Stimulated activated CD8-positive, alpha-beta memory T cell treated with anti-CD3 and anti-CD28 coated beads, Interleukin-15, amount 100 ng/mL, for 24 hours (primary cell): ENCODE data around the gene BCAS3.
"Not testable (repeated sequence)": the region's sequence is repeated elsewhere in the genome, so short reads cannot be mapped to it uniquely, and the experiment has no call there.

Source experiments
- DNase-seq: peaks from one replicate; pipeline ENCODE4 v3.0.0-alpha.2; 2020; ENCODE audit warnings: low read depth

BCAS3 gene

DNA sequence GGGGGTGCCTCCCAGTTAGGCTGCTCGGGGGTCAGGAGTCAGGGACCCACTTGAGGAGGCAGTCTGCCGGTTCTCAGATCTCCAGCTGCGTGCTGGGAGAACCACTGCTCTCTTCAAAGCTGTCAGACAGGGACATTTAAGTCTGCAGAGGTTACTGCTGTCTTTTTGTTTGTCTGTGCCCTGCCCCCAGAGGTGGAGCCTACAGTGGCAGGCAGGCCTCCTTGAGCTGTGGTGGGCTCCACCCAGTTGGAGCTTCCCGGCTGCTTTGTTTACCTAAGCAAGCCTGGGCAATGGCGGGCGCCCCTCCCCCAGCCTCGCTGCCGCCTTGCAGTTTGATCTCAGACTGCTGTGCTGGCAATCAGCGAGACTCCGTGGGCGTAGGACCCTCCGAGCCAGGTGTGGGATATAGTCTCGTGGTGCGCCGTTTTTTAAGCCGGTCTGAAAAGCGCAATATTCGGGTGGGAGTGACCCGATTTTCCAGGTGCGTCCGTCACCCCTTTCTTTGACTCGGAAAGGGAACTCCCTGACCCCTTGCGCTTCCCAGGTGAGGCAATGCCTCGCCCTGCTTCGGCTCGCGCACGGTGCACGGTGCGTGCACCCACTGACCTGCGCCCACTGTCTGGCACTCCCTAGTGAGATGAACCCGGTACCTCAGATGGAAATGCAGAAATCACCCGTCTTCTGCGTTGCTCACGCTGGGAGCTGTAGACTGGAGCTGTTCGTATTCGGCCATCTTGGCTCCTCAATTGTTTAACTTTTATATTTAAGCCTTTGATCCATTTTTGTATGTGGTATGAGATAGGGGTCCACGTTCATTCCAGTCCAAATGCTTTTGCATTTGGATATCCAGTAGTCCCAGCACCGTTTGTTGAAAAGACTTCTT, 209.3 kb downstream of the BCAS3 start:
- not testable (repeated sequence) for DNase-seq

DNA sequence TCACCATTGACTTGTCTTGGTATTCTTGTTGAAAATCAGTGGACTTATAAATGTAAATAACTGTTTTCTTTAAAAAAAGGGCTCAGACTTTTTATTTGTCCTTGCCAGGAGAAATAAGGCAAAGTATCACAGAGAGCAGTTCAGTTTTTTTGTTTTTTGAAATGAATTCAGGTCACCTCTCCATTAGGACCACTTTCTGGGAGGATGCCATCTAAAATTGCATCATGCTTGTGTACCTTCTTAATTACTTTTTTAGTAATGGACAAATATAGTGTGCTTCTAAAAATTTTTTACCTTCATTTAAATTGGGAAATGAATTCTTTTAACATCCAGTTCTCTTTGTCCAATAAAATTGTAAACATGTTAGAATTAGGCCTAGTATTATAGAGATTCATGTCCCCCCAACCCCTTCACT, 210.0 kb downstream of the BCAS3 start:
- DNase-seq: no peak

- DNase-seq: no peak
Measured at GRCh38 chr17:60888812-60889709, 211.4 kb downstream of the BCAS3 start.

GRCh38 chr17:60891149-60891548, 213.5 kb downstream of the BCAS3 start:
- no peak for DNase-seq

- no peak for DNase-seq
Measured at GRCh38 chr17:60893475-60893874, 215.8 kb downstream of the BCAS3 start.

DNA sequence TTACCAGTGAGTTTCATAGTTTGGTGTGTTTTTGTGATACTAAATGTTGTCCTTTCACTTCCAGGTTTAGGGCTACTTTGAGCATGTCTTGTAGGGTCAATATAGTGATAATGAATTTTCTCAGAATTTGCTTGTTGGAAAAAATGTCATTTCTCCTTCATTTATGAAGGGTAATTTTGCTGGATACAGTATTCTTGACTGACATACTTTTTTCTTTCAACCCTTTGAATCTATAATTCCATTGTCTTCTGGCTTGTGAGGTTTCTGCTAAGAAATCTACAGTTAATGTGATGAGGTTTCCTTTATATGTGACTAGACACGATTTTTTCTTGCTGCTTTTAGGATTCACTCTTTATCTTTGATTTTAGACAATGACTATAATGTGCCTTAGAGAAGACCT, 219.3 kb downstream of the BCAS3 start:
- no peak for DNase-seq

DNA sequence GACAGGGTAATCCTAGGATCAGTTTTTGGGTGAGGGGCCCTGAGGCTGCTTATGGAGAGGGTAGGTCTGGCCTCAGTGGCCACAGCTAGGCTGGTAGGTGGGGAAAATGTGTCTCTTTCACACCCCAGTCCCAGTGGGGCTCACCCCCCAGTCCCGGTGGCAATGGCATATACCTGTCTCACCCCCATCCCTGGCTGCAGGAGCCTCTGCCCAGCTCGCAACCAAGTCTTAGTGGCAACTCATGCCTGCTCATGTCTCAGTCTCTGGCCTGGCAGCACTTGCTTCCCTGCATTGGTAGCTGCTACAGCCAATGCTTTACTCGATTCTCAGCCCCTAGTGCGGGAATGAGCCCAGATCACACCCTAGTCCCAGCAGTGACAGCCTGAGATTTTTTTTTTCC, 221.5 kb downstream of the BCAS3 start:
- DNase-seq: no peak

DNA sequence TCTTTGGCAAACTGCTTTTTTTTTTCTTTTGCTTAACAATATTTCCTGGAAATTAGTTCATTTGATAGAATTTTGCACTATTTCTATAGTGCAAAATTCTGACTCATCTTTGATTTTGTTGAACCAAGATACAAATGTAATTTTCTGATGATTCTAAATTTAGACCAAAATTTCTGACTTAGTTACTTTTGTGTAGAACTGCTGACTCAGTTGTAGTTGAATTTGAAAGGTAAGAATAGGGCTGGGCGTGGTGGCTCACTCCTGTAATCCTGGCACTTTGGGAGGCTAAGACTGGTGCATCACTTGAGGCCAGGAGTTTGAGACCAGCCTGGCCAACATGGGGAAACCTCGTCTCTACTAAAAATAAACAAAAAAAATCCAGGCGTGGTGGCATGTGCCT, 223.0 kb downstream of the BCAS3 start:
- DNase-seq: no peak

DNA sequence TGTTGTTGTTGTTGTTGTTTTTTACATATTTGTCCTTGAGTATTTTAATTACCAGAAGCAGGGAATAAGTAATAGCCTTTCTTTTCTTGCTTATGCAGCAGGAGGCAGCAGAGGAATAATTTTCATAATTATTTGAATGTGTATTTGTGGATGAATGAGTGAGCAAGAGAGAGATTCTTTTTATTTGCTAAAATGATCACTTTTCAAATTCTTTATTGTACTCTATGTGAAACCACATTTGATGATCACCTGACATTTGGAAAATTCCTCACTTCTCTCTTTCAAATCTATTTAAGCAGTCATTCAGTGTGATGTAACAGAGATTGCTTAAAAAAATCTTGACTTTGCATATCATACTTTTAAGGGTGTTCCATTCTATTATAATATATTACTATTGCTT, 223.6 kb downstream of the BCAS3 start:
- DNase-seq: no peak

DNA sequence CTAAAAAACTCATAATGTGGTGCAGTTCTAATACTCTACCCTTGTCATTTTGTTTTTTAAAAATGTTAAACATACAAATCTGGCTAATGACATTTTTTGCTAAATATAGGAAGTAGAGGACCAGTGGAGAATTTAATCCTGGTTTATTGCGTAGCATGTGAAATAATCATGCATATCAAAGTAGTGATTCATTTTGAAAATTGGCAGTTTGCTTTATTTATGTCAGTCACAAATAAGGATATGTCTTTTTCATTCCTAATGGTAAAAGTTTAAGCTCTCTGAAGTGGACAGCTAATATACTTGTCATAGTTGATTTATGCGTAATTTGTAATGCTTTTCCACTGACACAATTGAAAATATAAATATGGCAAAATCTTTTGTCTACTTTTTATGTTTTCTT, 224.2 kb downstream of the BCAS3 start:
- no peak for DNase-seq

DNA sequence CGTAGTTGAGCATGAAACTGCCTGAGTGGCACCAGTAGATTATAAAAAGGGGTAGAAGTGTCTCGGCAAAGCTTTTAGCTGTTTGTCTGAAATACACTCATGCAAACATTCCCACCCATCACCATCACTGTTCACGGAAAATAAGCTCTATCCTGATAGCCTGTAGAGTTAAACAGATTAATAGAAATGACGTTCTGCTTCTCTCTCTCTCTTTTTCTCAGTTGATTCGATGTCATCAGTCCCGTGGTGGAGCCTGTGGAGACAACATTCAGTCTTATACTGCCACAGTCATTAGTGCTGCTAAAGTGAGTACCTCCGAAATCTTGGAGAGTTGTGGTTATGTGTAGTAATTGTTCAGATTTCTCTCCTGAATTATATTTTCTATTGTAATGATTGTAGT, 224.7 kb downstream of the BCAS3 start:
- DNase-seq: no peak

GRCh38 chr17:60904582-60904981, 226.9 kb downstream of the BCAS3 start:
- no peak for DNase-seq

DNA sequence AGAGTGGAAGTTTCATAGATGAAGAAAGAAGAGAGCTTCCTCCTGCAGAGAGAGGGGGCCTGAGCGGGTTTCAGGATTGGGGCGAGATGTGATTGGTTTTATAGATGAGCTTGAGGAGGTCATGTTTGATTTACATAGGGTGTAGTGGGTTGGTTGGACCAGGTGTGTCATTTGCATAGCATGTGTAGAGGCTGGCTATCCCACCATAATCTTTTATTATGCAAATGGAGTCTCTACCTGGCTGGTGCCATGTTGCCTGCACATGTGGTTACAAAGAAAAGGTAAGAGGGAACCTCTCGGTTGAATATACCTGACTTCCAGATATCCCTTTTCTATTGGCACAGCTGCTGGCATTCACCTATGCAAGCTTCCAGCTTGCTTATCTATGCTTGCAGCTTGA, 228.1 kb downstream of the BCAS3 start:
- DNase-seq: no peak

DNA sequence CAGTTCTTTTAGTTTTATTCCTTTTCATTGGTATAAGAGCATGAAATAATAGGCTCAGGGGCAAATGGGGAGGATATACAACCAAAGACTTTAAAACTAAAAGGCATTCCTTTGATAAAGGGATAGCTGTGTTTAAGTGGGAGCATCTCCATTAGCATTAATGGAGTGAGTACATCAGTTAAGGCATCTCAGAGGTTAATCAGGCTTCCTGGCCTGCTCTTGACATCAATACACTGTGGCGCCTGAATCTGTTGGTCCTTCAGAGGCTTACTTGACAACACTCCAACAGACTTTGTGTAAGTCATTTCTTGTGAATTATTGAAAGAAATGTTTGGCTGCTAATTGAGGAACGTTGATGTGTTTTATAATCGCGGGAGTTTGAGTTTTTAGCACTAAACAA, 230.7 kb downstream of the BCAS3 start:
- DNase-seq: no peak

DNA sequence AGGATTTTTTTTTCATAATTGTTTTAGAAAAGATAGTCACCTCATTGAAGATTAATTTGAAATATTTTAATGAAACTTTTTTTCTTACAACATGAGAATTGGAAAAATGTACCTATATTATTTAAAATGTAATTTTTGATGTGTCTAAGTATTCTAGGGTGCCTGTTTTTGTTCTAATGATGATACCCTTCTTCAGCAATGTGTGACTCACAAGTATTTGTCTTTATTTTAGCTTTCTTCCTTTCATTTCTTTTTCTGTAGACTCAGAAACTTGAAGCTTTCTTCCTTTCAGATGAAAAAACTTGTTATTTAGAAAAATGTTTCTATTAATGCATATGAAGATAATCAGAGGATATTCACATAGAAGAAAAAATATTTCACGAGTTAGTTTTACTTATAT, 231.8 kb downstream of the BCAS3 start:
- no peak for DNase-seq

GRCh38 chr17:60910415-60910814, 232.8 kb downstream of the BCAS3 start:
- no peak for DNase-seq

DNA sequence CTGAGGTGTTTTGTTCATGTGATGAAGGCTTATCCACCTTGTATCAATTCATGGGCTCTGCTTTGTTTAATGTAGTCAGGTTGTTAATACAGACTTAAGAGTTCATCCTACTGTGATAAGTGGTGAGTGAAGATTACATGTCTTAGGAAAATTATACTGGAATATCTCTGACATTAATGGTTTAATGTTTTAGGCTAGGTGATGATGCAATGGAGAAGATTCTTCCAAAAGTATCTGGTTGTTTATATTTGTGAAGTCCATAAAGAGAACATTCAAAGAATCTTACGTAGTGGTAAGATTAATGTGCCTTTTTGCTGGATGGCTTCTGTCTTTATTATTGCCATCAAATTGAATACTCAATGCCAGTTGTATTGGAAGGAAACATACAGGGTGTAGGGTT, 236.4 kb downstream of the BCAS3 start:
- DNase-seq: no peak

- no peak for DNase-seq
Measured at GRCh38 chr17:60916043-60916442, 238.4 kb downstream of the BCAS3 start.

- DNase-seq: no peak
Measured at GRCh38 chr17:60920107-60920506, 242.5 kb downstream of the BCAS3 start.

DNA sequence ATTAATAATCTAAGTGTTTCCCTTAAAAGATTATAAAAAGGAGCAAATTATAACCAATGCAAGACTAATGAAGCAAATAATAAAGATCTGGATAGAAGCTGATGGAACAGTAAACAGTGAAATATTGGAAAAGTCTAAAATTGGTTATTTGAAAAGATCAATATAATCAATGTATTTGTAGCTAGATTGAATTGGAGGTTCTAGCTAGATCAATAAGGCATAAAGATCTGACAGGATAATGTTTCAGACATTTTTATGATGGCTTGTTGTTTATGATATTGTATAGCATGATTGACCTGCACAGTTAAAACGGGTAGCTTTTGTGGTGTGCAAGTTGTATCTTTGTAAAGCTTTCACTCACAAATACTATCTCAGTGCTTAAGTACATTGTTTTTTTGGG, 245.3 kb downstream of the BCAS3 start:
- no peak for DNase-seq

DNA sequence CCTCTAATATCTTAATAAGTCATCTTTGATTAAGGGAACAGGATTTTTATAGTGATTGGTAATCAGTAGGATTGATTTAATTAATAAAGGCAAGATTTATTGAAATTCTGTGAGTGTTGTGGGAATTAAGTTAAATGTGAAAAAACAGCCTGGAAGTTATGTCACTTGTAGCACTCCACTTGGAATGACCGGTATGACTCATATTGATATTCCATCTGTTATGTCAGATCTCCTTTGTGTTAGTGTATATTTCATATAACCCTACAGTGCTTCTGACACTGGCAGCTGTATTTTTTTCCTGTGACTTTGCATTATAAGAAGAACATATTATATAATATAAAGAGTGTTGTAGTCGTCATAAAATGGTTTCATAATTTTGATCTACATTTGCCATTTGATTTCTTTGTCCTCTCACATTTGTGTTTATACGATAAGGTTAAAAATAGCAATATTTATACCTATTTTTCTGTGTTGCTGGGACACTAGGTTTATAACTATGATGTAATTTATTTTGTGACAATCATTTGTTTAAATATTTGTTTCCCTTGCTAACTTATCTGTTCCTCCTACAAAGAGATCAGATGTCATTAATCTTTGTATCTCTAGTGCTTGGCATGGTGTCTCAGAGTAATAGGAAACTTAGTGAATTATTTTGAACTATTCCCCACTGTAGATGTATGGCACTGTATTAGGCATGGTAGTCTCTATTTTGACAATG, 249.0 kb downstream of the BCAS3 start:
- no peak for DNase-seq

GRCh38 chr17:60933739-60934138, 256.1 kb downstream of the BCAS3 start:
- DNase-seq: no peak

GRCh38 chr17:60934723-60935122, 257.1 kb downstream of the BCAS3 start:
- no peak for DNase-seq
